K562 (cell line): ENCODE data around the gene MEAF6. TPM values are rescaled to one million over a fixed set of nuclear protein-coding genes. Genes with fewer than 3 reads are reported as not detected.

Experiments used
- ARID1B ChIP-seq: fragments of 450-650 bp; IDR thresholded peaks from 2 replicates; pipeline ENCODE4 v1.6.1; 2016; ENCODE audit warnings: antibody characterized with exemption, mild to moderate bottlenecking, inconsistent platforms
- BCOR ChIP-seq: fragments of 450-650 bp; IDR thresholded peaks from 2 replicates; pipeline ENCODE4 v1.6.1; 2016
- CGGBP1 ChIP-seq: fragments of 250-450 bp; sonication (Bioruptor Pico); IDR thresholded peaks from 2 replicates; pipeline ENCODE4 v1.9.0; 2021; ENCODE audit warnings: mild to moderate bottlenecking
- E2F6 ChIP-seq, 2 experiments: IDR thresholded peaks; 2 replicates each; pipeline ENCODE4 v1.6.1; 2011; ENCODE audit warnings: borderline replicate concordance in 1 of 2, control low read depth in 1 of 2, low read depth in 1 of 2, low read length in 1 of 2, mild to moderate bottlenecking in 1 of 2, mixed read lengths in 1 of 2, moderate library complexity in 1 of 2; ENCODE audit not compliant: insufficient read depth in 1 of 2, insufficient read length in 1 of 2, poor library complexity in 1 of 2, severe bottlenecking in 1 of 2; ENCODE audit errors: extremely low read depth in 1 of 2
- GABPB1 ChIP-seq: sonication (generic); formaldehyde crosslinking; IDR thresholded peaks from 2 replicates; pipeline ENCODE4 v1.8.0; 2022; ENCODE audit warnings: mild to moderate bottlenecking, missing genetic modification reagents
- JUND ChIP-seq, 2 experiments: IDR thresholded peaks; 2 replicates in 1 of 2; 3 replicates in 1 of 2; pipeline ENCODE4 v1.6.1; 2011; ENCODE audit warnings: borderline replicate concordance in 2 of 2, low read depth in 2 of 2, low read length in 2 of 2, improper control_type of control experiment in 1 of 2, missing biosample characterization in 1 of 2, missing genetic modification characterization in 1 of 2, missing genetic modification reagents in 1 of 2
- MEF2D ChIP-seq: conservative IDR thresholded peaks from 2 replicates; pipeline ENCODE4 v1.6.1; 2016; ENCODE audit warnings: low read depth, missing genetic modification characterization, missing compliant biosample characterization
- NCOA4 ChIP-seq: fragments of 450-650 bp; IDR thresholded peaks from 2 replicates; pipeline ENCODE4 v1.6.1; 2018; ENCODE audit warnings: mild to moderate bottlenecking; ENCODE audit not compliant: partially characterized antibody
- NFE2L1 ChIP-seq: fragments of 450-650 bp; IDR thresholded peaks from 2 replicates; pipeline ENCODE4 v1.6.1; 2016; ENCODE audit warnings: missing genetic modification characterization, low read depth, mild to moderate bottlenecking, missing compliant biosample characterization, moderate library complexity, borderline replicate concordance
- NFYB ChIP-seq: IDR thresholded peaks from 2 replicates; pipeline ENCODE4 v1.6.1; 2011; ENCODE audit warnings: mild to moderate bottlenecking, moderate library complexity; ENCODE audit not compliant: insufficient read length; ENCODE audit errors: extremely low read depth
- RHOXF2B ChIP-seq: fragments of 250-450 bp; sonication (Bioruptor Pico); conservative IDR thresholded peaks from 2 replicates; pipeline ENCODE4 v1.5.1; 2021
- ZBTB40 ChIP-seq, 2 experiments: fragments of 450-650 bp in 1 of 2; sonication (generic) in 1 of 2; formaldehyde crosslinking in 1 of 2; IDR thresholded peaks; 2 replicates each; pipeline versions ENCODE4 v1.7.1 to v1.9.0; 2016 to 2022; ENCODE audit warnings: inconsistent platforms in 1 of 2, mild to moderate bottlenecking in 1 of 2, missing genetic modification reagents in 1 of 2
- ZNF146 ChIP-seq: IDR thresholded peaks from one replicate; pipeline ENCODE4 v1.6.1; 2018; ENCODE audit warnings: missing compliant biosample characterization; ENCODE audit not compliant: unreplicated experiment
- ZNF232 ChIP-seq: sonication (generic); formaldehyde crosslinking; IDR thresholded peaks from 2 replicates; pipeline ENCODE4 v1.8.0; 2022; ENCODE audit warnings: mild to moderate bottlenecking, missing genetic modification reagents
- ZNF436 ChIP-seq: fragments of 250-450, 450-650 bp; sonication (Bioruptor Pico); formaldehyde crosslinking; IDR thresholded peaks from 2 replicates; pipeline ENCODE4 v1.7.0; 2020; ENCODE audit warnings: mild to moderate bottlenecking
- ZNF57 ChIP-seq: fragments of 450-650 bp; formaldehyde crosslinking; IDR thresholded peaks from 2 replicates; pipeline ENCODE4 v1.4.0; 2020; ENCODE audit warnings: mild to moderate bottlenecking, moderate library complexity
- polyA plus RNA-seq, 8 experiments: library from polyadenylated mRNA; depleted of rRNA in 4 of 8; stranded (reverse) in 5 of 8; unstranded in 3 of 8; fragments of >200 nt; fragmentation: Nextera tagmentation in 2 of 8; fragmentation: Illumina TruSeq in 1 of 8; extraction: Ambion mirVana in 2 of 8; extraction: Trizol in 1 of 8; gene quantifications; 2 replicates each; pipeline versions ENCODE4 v1.2.1 to v1.2.3, GENCODE V29; 2011 to 2014; ENCODE audit warnings: inconsistent platforms in 1 of 8, missing spikeins in 1 of 8
- total RNA-seq, 7 experiments: library from RNA; depleted of rRNA in 6 of 7; stranded (reverse); fragments of >200 nt in 6 of 7; fragmentation: Illumina TruSeq in 2 of 7; extraction: Trizol in 2 of 7; gene quantifications; 2 replicates each; pipeline versions ENCODE4 v1.2.1 to v1.2.3, GENCODE V29; 2011 to 2021; ENCODE audit warnings: low replicate concordance in 1 of 7

The MEAF6 gene
- total and polyA plus RNA-seq, 9 of the 15 experiments (the other 6 are each of a cell fraction or from before 2014, with no cell fraction given): 55.0 to 151 (median 92.3) TPM

GRCh38 chr1:37514350-37515184 lies at the start of gene MEAF6 (continued):
- TF ChIP-seq CGGBP1 (no peak), NCOA4 (no peak), NFYB (no peak), RHOXF2B (CRISPR knock-in tag) (no peak), ZNF232 (CRISPR knock-in tag) (no peak), ARID1B (no peak), NFE2L1 (no peak), ZNF436 (CRISPR knock-in tag) (no peak), GABPB1 (no peak; the same call in 1 of the 2 replicates), JUND (IDR thresholded peaks at IDR 0.05; ENCODE audit: borderline replicate concordance, low read depth, low read length) (peak; percentile 39; the same call in 1 of the 2 replicates), JUND (tag; IDR thresholded peaks at IDR 0.05; ENCODE audit: borderline replicate concordance, low read depth, low read length) (no peak; the same call in 2 of the 3 replicates), ZBTB40 (IDR thresholded peaks at IDR 0.05) (no peak), ZBTB40 (CRISPR knock-in tag; IDR thresholded peaks at IDR 0.05) (no peak), E2F6 (IDR thresholded peaks at IDR 0.05; ENCODE audit: borderline replicate concordance in 1 of 2, extremely low read depth in 1 of 2, insufficient read depth in 1 of 2, insufficient read length in 1 of 2, low read depth in 1 of 2, low read length in 1 of 2, poor library complexity in 1 of 2, severe bottlenecking in 1 of 2) (peak; percentile 92 to 99), ZNF146 (CRISPR knock-in tag) (no peak), BCOR (peak; percentile 96), MEF2D (tag) (peak; percentile 54; the same call in 1 of the 2 replicates), ZNF57 (CRISPR knock-in tag) (no peak)
